Fibroblast of skin of back (primary cell): Measurements from ENCODE around the gene PLEKHG7.
"Not testable (repeated sequence)": the region's sequence is repeated elsewhere in the genome, so short reads cannot be mapped to it uniquely, and the experiment has no call there.

Source experiments
- DNase-seq: peaks from one replicate; pipeline ENCODE4 v3.0.0-alpha.2; 2013

PLEKHG7 gene

GRCh38 chr12:92753976-92754885 is 51.4 kb downstream of the PLEKHG7 start:
- DNase-seq = no peak

GRCh38 chr12:92756898-92757596 is 54.3 kb downstream of the PLEKHG7 start:
- DNase-seq = no peak

- DNase-seq = no peak
Observed at GRCh38 chr12:92757597-92758121, 54.9 kb downstream of the PLEKHG7 start.

GRCh38 chr12:92759634-92760268 is 57.0 kb downstream of the PLEKHG7 start:
- peak; percentile 99 for DNase-seq

GRCh38 chr12:92762773-92763172 is 60.0 kb downstream of the PLEKHG7 start:
- DNase-seq = no peak

GRCh38 chr12:92764831-92765230 is 62.0 kb downstream of the PLEKHG7 start:
- DNase-seq = peak; percentile 40

GRCh38 chr12:92765871-92766270 is 63.1 kb downstream of the PLEKHG7 start:
- no peak for DNase-seq

- no peak for DNase-seq
Observed at GRCh38 chr12:92769124-92769901, 66.5 kb downstream of the PLEKHG7 start.

- no peak for DNase-seq
Observed at GRCh38 chr12:92771001-92771400, 68.2 kb downstream of the PLEKHG7 start.

GRCh38 chr12:92775416-92775815 is 72.6 kb downstream of the PLEKHG7 start:
- DNase-seq = no peak

- no peak for DNase-seq
Observed at GRCh38 chr12:92778525-92778924, 75.7 kb downstream of the PLEKHG7 start.

GRCh38 chr12:92779902-92780301 is 77.1 kb downstream of the PLEKHG7 start:
- DNase-seq = no peak

- no peak for DNase-seq
Observed at GRCh38 chr12:92784356-92784755, 81.6 kb downstream of the PLEKHG7 start.

- peak; percentile 66 for DNase-seq
Observed at GRCh38 chr12:92784797-92785562, 82.2 kb downstream of the PLEKHG7 start.

- no peak for DNase-seq
Observed at GRCh38 chr12:92785563-92785950, 82.8 kb downstream of the PLEKHG7 start.

- peak; percentile 44 for DNase-seq
Observed at GRCh38 chr12:92786045-92786444, 83.3 kb downstream of the PLEKHG7 start.

GRCh38 chr12:92794356-92794755 is 91.6 kb downstream of the PLEKHG7 start:
- DNase-seq = not testable (repeated sequence)

- no peak for DNase-seq
Observed at GRCh38 chr12:92794814-92795213, 92.0 kb downstream of the PLEKHG7 start.

- peak; percentile 51 for DNase-seq
Observed at GRCh38 chr12:92796650-92797049, 93.9 kb downstream of the PLEKHG7 start.

GRCh38 chr12:92802906-92803305 is 100.1 kb downstream of the PLEKHG7 start:
- DNase-seq = no peak

GRCh38 chr12:92803903-92804302 is 101.1 kb downstream of the PLEKHG7 start:
- no peak for DNase-seq
